PFSK-1 (cell line): ENCODE measurements around the gene TNFRSF19.

Experiments
- FOXP2 ChIP-seq: optimal IDR thresholded peaks from 2 replicates; pipeline ENCODE3; 2011; ENCODE audit warnings: borderline replicate concordance, control low read depth, inconsistent platforms; ENCODE audit not compliant: insufficient read depth; ENCODE audit errors: extremely low read length, extremely low read depth
- POLR2AphosphoS5 ChIP-seq: IDR thresholded peaks from 2 replicates; pipeline ENCODE4 v1.6.1; 2012; ENCODE audit warnings: low read depth, mild to moderate bottlenecking, control low read depth, low read length, moderate library complexity
- SIN3A ChIP-seq: IDR thresholded peaks from 2 replicates; pipeline ENCODE4 v1.6.1; 2012; ENCODE audit warnings: mild to moderate bottlenecking, low read length, moderate library complexity, borderline replicate concordance; ENCODE audit not compliant: insufficient read depth
- TAF1 ChIP-seq: IDR thresholded peaks from 2 replicates; pipeline ENCODE4 v1.6.1; 2012; ENCODE audit warnings: low read length, control low read depth, borderline replicate concordance; ENCODE audit not compliant: insufficient read depth
- TF ChIP-seq, protein P1 (sequence below), 2 experiments: IDR thresholded peaks; 2 replicates each; pipeline versions ENCODE4 v1.6.1 to v1.8.0; 2011 to 2012; ENCODE audit warnings: low read depth in 2 of 2, low read length in 2 of 2, control low read depth in 1 of 2, inconsistent platforms in 1 of 2, mild to moderate bottlenecking in 1 of 2, moderate library complexity in 1 of 2; ENCODE audit not compliant: insufficient read depth in 1 of 2

DNA sequence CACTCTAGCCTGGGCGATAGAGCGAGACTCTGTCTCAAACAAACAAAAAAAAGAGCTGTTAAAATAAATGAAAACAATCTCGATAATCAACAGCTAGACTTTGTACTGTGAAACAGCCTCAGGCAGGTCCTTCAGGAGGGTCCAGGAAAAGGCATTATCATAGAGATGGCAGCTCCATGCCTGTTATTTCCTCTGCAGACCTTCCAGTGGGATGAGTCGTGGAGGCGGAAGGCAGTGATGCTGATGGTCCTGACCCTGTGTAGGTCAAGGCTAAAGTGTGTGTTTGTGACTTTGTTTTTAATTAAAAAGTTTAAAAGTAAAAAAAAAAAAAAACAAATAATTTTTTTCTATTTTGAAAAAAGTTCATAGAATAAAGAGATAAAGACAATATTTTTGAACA is 117.4 kb downstream of the TNFRSF19 start:
- TF ChIP-seq, protein P1, sequence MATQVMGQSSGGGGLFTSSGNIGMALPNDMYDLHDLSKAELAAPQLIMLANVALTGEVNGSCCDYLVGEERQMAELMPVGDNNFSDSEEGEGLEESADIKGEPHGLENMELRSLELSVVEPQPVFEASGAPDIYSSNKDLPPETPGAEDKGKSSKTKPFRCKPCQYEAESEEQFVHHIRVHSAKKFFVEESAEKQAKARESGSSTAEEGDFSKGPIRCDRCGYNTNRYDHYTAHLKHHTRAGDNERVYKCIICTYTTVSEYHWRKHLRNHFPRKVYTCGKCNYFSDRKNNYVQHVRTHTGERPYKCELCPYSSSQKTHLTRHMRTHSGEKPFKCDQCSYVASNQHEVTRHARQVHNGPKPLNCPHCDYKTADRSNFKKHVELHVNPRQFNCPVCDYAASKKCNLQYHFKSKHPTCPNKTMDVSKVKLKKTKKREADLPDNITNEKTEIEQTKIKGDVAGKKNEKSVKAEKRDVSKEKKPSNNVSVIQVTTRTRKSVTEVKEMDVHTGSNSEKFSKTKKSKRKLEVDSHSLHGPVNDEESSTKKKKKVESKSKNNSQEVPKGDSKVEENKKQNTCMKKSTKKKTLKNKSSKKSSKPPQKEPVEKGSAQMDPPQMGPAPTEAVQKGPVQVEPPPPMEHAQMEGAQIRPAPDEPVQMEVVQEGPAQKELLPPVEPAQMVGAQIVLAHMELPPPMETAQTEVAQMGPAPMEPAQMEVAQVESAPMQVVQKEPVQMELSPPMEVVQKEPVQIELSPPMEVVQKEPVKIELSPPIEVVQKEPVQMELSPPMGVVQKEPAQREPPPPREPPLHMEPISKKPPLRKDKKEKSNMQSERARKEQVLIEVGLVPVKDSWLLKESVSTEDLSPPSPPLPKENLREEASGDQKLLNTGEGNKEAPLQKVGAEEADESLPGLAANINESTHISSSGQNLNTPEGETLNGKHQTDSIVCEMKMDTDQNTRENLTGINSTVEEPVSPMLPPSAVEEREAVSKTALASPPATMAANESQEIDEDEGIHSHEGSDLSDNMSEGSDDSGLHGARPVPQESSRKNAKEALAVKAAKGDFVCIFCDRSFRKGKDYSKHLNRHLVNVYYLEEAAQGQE (IDR thresholded peaks at IDR 0.05; ENCODE audit: insufficient read depth in 1 of 2, low read depth in 2 of 2, low read length in 2 of 2): no peak
- TF ChIP-seq POLR2AphosphoS5: no peak
- no peak for TF ChIP-seq TAF1
- TF ChIP-seq SIN3A: no peak
- no peak for TF ChIP-seq FOXP2
